ENCODE results near the gene USP48. TPM values are rescaled to one million over a fixed set of nuclear protein-coding genes. Genes with fewer than 3 reads are reported as not detected.

USP48 gene
- total and polyA plus RNA-seq, 2 of the 13 experiments (the other 11 are each of a cell fraction or from before 2014, with no cell fraction given) = 30.4 to 30.7 TPM

GRCh38 chr1:21775985-21776562, 6.9 kb downstream of the USP48 start (continued):
- TF ChIP-seq HNF4G (IDR thresholded peaks at IDR 0.05; ENCODE audit: borderline replicate concordance, low read depth, low read length) (no peak), HNF4G (CRISPR knock-in tag; IDR thresholded peaks at IDR 0.05; ENCODE audit: borderline replicate concordance, low read depth) (0 out of 2 replicates have a peak, but pooled peaks have one; percentile 26), MBNL3 (CRISPR knock-in tag; conservative IDR thresholded peaks at IDR 0.05) (no peak), PBX2 (CRISPR knock-in tag; IDR thresholded peaks at IDR 0.05) (no peak), ZFP41 (CRISPR knock-in tag; IDR thresholded peaks at IDR 0.05; ENCODE audit: borderline replicate concordance) (no peak), CEBPB (IDR thresholded peaks at IDR 0.05; ENCODE audit: borderline replicate concordance, low read depth, low read length) (peak; percentile 82), ZNF576 (CRISPR knock-in tag; IDR thresholded peaks at IDR 0.05) (no peak), ZNF292 (CRISPR knock-in tag; IDR thresholded peaks at IDR 0.05; ENCODE audit: borderline replicate concordance, low read depth) (no peak), TOPORS (CRISPR knock-in tag; IDR thresholded peaks at IDR 0.05) (no peak), SNAPC4 (CRISPR knock-in tag; IDR thresholded peaks at IDR 0.05) (no peak), ZNF501 (CRISPR knock-in tag; IDR thresholded peaks at IDR 0.05) (no peak), POLR2A (IDR thresholded peaks at IDR 0.05; ENCODE audit: insufficient read depth in 1 of 2, low read depth in 2 of 2, low read length in 2 of 2) (no peak), FUBP1 (CRISPR knock-in tag; IDR thresholded peaks at IDR 0.05; ENCODE audit: borderline replicate concordance) (no peak), IRF2 (CRISPR knock-in tag; IDR thresholded peaks at IDR 0.05) (peak; percentile 77), ZNF782 (CRISPR knock-in tag; IDR thresholded peaks at IDR 0.05; ENCODE audit: borderline replicate concordance) (no peak), ZFP90 (CRISPR knock-in tag; IDR thresholded peaks at IDR 0.05; ENCODE audit: borderline replicate concordance) (no peak), ZNF589 (CRISPR knock-in tag; conservative IDR thresholded peaks at IDR 0.05) (0 out of 2 replicates have a peak, but pooled peaks have one; percentile 68), BCL3 (CRISPR knock-in tag; IDR thresholded peaks at IDR 0.05) (no peak), PAWR (CRISPR knock-in tag; IDR thresholded peaks at IDR 0.05; ENCODE audit: borderline replicate concordance) (no peak), MEF2D (CRISPR knock-in tag; IDR thresholded peaks at IDR 0.05) (peak; percentile 62), TAF15 (IDR thresholded peaks at IDR 0.05; ENCODE audit: low read depth, low read length, poor library complexity, severe bottlenecking) (no peak)
